NCI-H2029 (cell line): Measurements from ENCODE around the gene NXPH2.
"Not testable (repeated sequence)": the region's sequence is repeated elsewhere in the genome, so short reads cannot be mapped to it uniquely, and the experiment has no call there.

Source experiments
- DNase-seq: peaks from one replicate; lab custom pipeline; 2025; lab: John Stamatoyannopoulos, UW

NXPH2 gene

DNA sequence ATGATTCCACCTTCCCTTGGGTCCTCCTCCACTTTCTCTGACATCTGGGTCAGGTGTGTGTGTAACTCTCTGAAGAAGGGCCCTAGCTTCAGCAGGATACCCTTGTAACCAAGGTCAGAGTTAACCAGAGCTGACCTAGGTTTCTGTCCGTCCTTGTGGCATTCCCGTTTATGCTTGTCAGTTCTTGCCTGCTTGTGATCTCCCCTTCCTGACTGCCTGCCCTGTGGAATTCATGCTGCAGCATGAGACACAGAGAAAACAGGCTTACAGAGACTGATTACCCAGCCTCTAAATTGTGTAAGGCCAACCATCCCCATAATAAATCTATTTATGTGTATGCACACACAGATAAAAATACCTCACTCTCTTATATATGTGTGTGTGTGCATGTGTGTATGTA, 22.8 kb downstream of the NXPH2 start:
- no peak for DNase-seq

DNA sequence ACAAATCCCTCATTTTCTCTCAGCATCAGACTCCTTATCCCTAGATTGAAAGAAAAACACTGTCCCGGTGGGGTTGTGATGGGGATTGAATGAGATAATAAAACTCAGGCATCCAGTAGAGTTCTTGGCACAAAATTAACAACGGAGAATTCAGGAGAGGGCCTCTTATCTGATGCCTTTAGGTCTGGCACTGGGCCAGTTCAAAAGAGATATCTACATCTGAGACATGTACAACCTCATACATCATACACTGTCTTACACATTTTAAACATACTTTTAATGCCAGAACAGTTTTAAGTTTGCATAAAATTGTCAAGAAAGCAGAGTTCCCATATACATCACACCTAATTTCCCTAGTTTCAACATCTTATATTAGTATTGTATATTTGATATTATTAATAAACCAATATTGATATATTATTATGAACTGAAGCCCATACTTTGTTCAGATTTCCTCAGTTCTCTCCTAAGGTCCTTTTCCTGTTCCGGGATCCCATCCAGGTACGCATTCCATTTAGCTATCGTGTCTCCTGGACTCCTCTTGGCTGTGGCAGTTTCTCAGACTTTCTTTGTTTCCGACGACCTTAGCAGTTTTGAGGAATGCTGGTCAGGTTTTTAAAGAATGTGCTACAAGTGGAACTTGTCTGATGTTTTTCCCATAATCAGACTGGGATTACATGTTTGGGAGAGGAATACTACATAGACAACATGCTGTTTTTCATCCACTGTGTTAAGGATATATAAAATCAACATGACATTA, 27.8 kb downstream of the NXPH2 start:
- DNase-seq = no peak

DNA sequence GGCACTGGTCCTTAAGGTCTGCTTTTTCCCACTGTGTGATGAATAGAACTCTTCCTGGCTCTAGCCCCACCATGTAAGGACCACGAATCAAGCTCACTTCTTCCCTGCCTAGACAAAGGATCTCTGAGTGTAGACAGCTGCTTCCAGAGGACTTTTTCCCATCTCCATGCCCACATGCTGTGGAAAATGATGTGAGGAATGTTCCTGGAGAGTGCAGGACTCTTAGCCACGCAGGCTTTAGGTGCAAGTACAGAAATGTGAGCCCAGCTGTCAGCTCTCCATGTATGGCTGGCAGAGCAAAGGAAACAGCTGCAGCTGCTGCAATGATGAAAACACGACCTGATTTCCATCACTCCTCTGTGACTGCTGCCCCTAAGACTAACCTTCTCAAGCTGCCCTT, 35.5 kb downstream of the NXPH2 start:
- no peak for DNase-seq

DNA sequence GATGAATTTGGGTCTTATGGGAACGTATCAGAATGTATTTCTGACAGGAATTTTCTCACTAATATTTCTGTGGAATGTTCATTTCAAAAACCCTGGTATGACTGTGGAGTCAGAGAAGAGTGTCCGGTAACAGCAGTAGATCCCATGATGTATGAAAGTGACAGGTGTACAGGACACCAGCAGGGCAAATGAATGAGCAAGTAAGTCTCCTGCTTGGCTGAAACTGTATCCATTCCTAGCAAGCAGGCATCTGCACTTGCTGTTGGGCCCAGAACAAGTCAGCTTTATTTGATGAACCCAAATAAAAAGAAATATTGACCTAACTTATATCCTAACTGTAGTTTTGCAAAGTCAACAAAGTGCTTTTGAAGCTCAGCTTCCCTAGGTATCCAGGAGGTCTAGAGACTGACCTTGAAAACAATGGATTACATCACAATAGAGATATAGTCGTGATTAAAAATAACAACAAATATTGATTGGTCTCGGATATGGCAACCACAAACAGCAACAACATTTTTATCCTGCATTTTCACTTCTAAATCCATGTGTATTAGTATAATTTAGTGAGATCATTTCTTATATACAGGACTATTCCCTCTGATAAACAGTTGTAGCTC, 37.6 kb downstream of the NXPH2 start:
- no peak for DNase-seq

DNA sequence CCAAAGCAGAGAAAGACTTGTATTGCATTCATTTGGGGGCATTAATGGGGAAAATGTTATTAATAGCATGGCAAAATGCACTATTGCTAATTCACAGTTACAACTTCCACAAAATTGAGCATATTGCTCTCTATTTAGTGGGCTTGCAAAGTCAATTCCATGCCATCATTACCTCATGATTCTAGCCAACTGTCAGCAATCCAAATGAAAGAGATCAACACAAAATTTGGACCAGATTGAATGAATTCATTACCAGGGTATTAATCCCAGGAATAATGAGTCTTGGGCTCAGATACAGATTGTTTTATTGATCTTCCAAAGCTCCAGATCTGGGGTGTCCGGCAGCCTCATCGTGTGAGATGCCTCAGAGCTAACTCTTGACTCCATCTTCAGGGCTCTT, 38.3 kb downstream of the NXPH2 start:
- DNase-seq = no peak

DNA sequence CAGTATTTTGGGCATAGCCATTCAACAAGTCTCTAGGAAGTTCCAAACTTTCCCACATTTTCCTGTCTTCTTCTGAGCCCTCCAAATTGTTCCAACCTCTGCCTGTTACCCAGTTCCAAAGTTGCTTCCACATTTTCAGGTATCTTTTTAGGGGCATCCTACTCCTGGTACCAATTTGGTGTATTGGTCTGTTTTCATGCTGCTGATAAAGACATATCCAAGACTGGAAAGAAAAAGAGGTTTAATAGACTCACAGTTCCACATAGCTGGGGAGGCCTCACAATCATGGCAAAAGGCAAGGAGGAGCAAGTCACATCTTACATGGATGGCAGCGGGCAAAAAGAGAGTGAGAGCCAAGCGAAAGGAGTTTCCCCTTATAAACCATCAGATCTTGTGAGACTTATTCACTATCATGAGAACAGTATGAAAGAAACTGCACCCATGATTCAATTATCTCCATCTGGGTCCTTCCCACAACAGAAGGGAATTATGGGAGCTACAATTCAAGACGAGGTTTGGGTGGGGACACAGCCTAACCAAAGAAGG, 43.1 kb downstream of the NXPH2 start:
- DNase-seq = not testable (repeated sequence)

DNA sequence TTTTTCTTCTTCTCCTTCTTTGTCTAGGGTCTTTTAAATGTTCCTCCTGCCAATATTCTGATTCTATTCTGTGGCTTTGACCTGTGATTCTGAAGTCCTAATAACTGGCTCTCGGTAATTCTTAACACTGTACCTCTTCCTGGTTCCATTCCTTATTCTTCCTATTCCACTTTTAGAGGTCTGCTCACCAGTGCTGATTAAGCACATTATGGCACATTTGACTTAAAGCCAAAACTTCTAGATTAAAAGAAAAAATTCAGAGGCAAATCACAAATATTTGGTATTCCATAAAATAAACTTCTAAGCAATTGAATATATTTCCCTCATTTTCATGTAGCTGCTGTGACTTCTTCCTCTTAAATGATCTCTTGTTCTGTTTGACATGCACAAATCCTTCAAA, 47.5 kb downstream of the NXPH2 start:
- DNase-seq = no peak

DNA sequence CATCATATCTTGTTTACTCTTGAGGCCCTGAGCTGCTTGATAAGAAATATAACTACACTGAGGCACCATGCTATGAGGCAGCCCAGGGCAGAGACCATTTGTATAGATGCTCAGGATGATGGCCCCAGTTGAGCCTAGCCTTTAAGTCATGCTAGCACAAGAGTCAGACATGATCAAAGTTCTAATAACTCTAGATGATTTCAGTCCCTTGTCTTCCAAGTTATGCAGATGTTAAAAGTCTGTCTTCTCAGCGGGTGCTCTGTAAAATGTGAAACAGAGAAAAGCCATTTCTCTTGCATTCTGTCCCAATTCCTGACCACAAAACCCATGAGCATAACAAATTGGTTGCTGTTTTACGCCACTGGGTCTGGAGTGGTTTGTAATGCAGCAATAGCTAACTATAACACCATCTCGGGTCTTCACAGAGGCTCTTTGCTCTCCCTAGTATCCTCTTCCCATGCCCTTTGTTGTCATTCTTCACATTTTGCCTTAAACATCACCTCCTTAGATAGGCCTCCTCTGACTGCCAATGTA, 49.6 kb downstream of the NXPH2 start:
- no peak for DNase-seq

DNA sequence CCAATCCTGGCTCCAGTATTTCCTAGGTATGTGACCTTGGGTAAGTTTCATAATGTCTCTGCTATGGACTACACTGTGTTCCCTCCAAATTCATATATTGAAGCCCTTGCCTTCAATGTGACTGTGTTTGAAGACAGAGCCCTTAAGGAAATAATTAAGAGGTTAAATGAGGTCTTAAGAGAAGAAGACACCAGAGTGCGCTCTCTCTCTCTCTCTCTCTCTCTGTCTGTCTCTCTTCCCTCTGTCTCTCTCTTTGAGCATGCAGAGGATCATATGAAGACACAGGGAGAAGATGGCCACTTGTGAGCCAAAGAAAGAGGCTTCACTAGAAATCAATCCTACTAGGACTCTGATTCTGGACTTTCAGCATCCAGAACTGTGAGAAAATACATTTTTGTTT, 52.2 kb downstream of the NXPH2 start:
- no peak for DNase-seq

DNA sequence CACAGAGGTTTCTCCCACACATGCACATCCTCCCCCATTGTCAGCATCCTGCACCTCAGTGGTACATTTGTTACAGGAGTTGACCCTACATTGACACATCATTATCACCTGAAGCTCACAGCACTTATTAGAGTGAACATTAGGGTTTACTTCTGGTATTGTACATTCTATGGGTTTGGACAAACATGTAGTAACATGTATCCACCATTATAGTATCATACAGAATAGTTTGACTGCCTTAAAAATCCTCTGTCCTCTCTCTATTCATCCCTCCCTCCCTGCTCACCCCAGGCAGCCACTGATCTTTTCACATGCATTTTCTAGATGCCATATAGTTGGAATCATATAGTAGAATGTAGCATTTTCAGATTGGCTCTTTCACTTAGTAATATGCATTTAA, 53.5 kb downstream of the NXPH2 start:
- no peak for DNase-seq

DNA sequence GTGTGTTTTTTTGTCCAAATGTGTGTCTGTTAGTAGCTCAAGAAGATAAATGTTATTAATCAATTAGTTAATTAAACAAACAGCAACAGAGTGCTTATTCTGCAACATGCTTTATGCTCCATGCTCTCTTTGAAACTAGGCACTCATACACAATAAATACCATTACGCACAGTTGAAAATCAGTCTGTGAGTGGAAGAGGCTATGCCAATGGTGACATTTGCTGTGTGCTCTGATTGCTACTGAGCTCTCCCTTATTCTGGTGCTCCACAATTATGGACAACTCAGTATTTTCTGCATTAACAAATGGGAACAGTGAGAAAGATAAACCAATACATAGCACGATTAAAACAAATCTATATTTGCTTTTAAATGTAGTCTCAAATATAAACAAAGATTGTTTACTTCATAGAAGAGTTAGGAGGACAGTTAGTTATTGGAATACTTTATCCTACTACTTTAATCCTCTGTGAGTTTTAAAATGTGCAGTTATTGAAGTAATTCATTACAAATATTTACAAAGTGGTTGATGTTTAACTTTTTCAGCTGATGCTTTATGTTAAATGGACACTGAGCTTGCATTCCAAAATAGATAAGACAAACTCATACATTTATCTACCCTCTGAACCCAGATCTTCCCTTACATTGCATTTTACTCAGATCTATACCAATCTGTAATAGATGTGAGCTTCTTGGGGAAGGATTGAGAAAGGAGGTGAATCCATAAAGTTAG, 55.3 kb downstream of the NXPH2 start:
- no peak for DNase-seq

DNA sequence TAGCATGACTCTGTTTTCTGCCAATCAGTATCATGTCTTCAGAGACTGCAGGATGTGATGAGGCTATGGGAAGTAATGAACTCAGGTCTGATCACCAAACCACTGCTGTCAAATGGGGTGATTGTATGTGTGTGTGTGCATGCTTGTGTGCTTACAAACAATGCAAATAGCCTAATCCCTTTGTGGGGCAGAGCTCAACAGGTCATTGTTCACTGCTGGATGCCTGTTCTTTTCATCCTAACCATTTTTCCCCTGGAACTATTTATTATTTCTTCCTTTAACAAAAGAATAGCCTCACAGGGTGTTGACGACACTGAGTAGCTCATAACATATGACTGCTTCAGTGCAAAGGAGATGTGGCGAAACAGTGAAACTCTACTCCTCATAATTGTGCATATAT, 55.9 kb downstream of the NXPH2 start:
- DNase-seq = no peak

DNA sequence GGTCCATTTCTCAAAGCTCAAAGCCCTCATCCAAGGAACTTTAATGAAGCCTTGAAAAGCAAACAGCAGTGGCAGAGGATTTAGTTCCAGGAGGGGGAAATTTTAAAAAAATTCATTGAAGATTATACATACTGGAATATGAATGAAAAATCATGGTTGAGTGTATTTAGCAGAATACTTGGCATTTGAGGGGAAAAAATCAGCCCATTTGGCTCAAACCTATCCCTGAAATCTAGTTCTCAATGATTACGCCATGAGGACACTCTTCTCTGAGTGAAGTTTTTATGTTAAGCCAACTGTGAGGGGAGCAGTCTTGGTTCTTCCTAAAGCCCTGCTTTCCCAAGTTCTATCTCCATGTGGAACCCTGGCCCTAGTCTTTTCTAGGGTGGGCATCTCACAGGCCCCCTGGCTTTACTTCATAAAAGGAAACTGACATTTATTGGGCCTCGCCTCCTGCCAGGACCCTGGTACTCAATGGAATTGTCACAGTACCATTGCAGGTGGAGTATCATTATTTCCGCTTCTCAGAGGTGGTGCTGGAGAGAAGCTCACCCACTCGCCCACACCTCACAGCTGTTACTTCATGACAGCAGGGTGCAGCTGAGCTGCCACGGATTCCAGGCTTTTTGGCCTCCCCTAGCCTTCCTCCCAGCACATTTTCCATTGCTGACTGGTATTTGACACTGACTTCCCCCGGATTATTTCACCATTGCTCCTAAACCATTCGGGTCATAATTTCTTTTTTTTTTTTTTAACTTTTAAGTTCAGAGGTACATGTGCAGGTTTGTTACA, 56.8 kb downstream of the NXPH2 start:
- DNase-seq = no peak

DNA sequence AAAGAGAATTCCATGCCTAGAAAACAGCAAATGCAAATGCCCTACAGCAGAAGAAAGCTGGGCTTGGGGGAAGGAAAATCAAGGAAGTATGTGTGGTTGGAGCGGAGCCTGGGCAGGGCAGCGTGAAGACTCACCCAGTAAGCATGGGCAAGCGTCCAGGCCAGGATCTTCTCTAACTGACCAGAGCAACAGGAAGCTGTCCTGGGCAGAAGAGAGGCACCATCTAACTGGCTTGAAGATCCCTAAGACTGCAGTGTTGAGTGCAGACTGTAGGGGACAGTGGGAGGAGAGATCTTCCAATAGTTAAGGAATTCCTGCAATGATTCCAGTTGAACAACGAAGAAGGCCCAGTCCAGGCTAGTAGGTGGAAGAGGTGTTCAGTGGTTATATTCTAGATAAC, 57.9 kb downstream of the NXPH2 start:
- DNase-seq = no peak

DNA sequence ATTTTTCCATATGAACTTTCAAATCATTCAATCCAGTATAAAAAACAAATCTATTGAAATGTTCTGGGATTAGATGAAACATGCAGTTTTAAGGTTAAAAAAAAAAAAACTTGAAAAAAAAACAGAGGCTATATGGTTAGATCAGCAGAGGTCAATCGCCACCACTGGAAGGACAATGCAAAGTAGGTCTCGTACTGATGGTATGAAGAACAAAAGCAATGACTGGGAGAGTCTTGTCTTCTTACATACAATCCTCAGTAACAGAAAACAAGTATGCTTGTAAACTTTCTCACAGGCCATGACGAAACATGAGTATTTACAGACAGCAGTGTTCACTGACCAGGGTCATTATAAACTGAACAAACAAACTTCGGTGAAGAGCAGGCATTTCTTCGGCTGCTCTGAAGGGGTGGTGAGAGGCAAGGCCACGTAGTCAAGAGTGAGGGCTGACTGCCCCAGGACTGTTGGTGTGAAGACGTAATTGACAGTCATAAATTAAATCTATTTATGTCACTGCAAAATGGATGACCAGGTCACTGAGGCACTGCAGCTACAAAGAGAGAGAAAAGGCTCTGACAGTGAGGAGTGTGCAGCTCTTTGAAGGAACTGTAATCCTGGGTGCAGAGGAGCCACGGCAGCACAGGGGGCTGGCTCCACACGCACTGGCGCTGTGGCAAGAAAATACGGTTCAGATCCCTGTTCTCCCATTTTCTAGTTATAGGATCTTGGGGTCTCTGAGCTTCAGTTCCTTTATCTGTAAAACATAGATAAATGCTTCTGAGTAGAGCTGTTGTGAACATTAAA, 60.0 kb downstream of the NXPH2 start:
- no peak for DNase-seq

DNA sequence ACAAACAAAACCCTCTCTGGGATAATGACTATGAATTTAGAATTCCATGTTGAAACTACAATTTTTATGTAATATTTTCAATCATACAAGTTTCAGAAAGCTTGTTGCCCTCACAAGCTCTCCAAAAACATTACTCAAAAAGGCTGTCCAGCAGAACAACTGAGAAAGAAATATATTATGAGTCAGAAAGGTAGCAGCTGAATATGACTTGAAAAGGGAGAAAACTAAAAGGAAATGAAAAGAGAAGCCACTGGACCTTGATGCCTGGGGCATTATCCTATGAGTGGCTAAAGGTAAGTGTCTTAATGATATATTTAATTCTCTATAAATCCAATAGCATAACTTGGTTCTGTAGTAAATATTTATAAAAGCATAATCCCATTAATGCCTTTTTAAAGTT, 61.8 kb downstream of the NXPH2 start:
- DNase-seq = no peak

DNA sequence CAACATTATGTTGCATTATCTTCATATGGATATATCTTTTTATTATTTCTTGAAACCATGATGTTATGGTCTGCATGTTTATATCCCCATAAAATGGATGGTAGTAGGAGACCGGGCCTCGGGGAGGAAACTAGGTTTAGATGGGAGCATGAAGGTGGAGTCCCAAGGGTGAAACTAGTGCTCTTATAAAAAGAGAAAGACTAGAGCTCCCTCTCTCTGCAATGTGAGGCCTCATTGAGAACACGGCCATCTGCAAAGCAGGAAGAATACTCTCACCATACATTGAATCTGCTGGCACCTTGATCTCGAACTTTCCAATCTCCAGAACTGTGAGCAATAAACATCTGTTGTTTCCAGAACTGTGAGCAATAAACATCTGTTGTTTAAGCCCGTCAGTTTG, 64.0 kb downstream of the NXPH2 start:
- no peak for DNase-seq

DNA sequence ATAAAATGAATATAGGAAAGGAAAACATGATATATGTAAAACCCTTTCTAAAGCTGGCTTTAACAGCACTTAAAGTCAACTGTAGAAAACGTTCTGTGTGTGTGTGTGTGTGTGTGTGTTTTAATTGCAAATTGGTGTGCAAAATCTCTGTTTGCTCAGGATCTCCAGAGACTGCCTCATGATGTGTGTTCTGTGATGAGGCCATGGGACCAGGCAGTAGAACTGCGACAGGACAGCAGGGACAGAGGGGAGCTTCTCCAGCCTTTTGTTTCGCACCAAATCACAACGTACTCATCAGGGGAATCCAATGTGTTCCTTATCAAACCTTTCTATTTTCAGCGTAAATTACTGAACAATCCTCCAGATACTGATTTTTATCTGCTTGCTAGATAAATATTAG, 66.7 kb downstream of the NXPH2 start:
- DNase-seq = no peak

DNA sequence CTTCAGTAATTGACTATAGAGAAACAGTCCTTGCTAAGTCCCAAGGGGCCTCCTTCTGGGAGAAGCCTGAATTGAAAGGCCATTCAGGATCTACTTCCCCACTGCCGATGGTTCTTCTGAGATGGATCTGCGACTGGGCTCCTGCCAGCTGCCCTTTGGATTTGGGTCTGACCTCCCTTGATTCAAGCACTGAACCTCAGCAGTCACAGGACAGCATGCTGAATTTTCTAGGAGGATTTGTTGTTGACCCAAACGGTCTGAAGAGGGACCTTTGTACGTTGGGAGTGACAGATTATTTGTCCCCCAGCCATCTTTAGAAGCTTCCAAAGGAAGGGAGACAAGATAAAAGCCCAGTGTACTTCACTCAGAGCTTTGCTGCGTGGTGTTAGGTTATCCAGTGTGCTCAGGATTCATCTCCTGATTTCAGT, 67.1 kb downstream of the NXPH2 start:
- no peak for DNase-seq

DNA sequence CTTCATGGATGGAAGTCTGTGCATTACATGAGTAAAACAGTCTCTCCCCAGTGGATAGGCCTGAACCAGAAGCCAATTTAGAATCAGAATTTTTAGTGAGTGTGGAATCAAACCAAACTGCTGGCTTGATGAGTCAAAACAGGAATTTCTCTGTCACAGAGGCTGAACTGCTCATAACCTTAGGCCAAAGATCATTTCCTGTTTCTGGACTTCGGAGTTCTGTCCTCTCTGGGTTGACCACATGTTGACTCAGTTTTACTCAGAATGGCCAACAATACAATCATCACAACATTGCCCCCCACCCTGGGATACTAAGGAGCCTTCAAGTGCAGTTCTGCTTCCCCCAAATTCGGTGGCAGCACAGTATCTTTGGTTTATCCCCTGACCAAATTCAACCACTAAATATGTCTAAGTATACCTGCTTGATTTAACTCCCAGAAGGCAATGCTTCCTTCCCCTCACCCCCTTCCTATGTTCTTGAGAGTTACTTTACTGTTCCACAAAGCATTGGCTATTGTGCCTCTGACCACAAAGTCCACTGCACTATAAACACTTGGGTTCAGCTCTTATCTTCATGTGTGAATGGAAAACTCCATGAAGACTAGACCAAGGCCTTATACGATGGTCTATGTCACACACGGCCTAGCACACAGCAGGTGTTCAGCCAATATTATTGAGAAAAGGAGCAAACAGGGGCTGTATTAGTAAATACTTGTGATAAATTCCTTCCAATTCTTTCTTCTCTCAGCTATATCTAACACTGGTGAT, 67.8 kb downstream of the NXPH2 start:
- no peak for DNase-seq
